Measurements from ENCODE around the gene PTPRK. TPM values are rescaled to one million over a fixed set of nuclear protein-coding genes. Genes with fewer than 3 reads are reported as not detected.

PTPRK gene
- total and polyA plus RNA-seq, 10 of the 15 experiments (the other 5 are each of a cell fraction or from before 2014, with no cell fraction given): 0.23 to 1.9 (median 0.55) TPM

- TF ChIP-seq HDAC6 (IDR thresholded peaks at IDR 0.05; ENCODE audit: unreplicated experiment) (no peak), TCF7 (IDR thresholded peaks at IDR 0.05; ENCODE audit: borderline replicate concordance) (no peak), ZNF217 (IDR thresholded peaks at IDR 0.05) (no peak), RAD51 (IDR thresholded peaks at IDR 0.05) (no peak), FOXM1 (IDR thresholded peaks at IDR 0.05; ENCODE audit: low read depth, low read length) (no peak), SP1 (IDR thresholded peaks at IDR 0.05; ENCODE audit: low read depth, low read length) (no peak), TCF3 (IDR thresholded peaks at IDR 0.05; ENCODE audit: borderline replicate concordance, insufficient read depth, low read depth, low read length) (no peak), SPI1 (IDR thresholded peaks at IDR 0.05; ENCODE audit: borderline replicate concordance, insufficient read depth, low read depth, low read length) (no peak), PML (IDR thresholded peaks at IDR 0.05; ENCODE audit: low read length) (no peak), SMAD5 (IDR thresholded peaks at IDR 0.05; ENCODE audit: low read depth) (no peak), SREBF2 (IDR thresholded peaks at IDR 0.05; ENCODE audit: low read length) (no peak), EED (IDR thresholded peaks at IDR 0.05; ENCODE audit: low read depth) (no peak)
- SMC1A ChIA-PET (ENCODE audit: uncharacterized antibody, unreplicated experiment): no interaction called here
- intact Hi-C loops (cut with micrococcal nuclease; ENCODE audit: unreplicated experiment): no loop called here
- WGBS (ENCODE audit: insufficient coverage, insufficient replicate concordance, low lambda C conversion rate, missing lambda C conversion rate): 0% methylated on average over 1 of the region's 1 CpG
- Histone ChIP-seq H4K20me1 (ENCODE audit: control insufficient read depth, insufficient read depth) (no peaks in the 10 kb centered on the region), H3K9me3 (replicated peaks; ENCODE audit: control insufficient read depth, insufficient read depth, low read length) (no peaks in the 10 kb centered on the region), H3K4me2 (ENCODE audit: control insufficient read depth, insufficient read depth) (no peak overlapping the region), H3K79me2 (ENCODE audit: control insufficient read depth, insufficient read depth, low read length) (no peaks in the 10 kb centered on the region), H3K4me3 (no peak overlapping the region), H3K36me3 (ENCODE audit: control insufficient read depth in 2 of 2, insufficient read depth in 2 of 2, low read length in 1 of 2) (no peaks in the 10 kb centered on the region), H3K27ac (ENCODE audit: control insufficient read depth, insufficient read depth) (no peak overlapping the region), H2AFZ (ENCODE audit: control insufficient read depth, low read depth, low read length) (no peak overlapping the region), H3K27me3 (replicated peaks in 1 of 2; ENCODE audit: control insufficient read depth in 2 of 2, insufficient read depth in 2 of 2, low read length in 1 of 2) (no peaks in the 10 kb centered on the region), H3K9ac (ENCODE audit: control insufficient read depth, insufficient read depth, low read length) (no peak overlapping the region), H3K4me1 (ENCODE audit: control insufficient read depth, insufficient read depth, low read length) (no peaks in the 10 kb centered on the region)
- ATAC-seq (no peak), FAIRE-seq (no peak), DNase-seq (ENCODE audit: low read depth, low spot score) (no peak)
- BruUV-seq (replicated peaks): no TSS peak
- CTCF ChIA-PET: no interaction called here
- in situ Hi-C loops (cut with MboI): no loop called here
- POLR2A ChIA-PET: no interaction called here
- RAD21 ChIA-PET (ENCODE audit: unreplicated experiment): no interaction called here
Observed at GRCh38 chr6:128541261-128541660, 20.9 kb upstream of the PTPRK start.

Measured in GM12878 (cell line).